Testis (tissue), 2 donors: Measurements from ENCODE around the gene LTN1.

Source experiments
- CTCF ChIP-seq, 3 experiments: fragments of 450-650 bp in 2 of 3; fragments of 200-600 bp in 1 of 3; sonication (generic) in 1 of 3; IDR thresholded peaks; one replicate each; pipeline ENCODE4 v1.5.1; 2016 to 2019; ENCODE audit warnings: antibody characterized with exemption in 3 of 3, mild to moderate bottlenecking in 2 of 3, moderate library complexity in 1 of 3
- POLR2A ChIP-seq: fragments of 450-650 bp; IDR thresholded peaks from one replicate; pipeline ENCODE4 v1.6.1; 2017; ENCODE audit warnings: antibody characterized with exemption, mild to moderate bottlenecking, moderate library complexity

DNA sequence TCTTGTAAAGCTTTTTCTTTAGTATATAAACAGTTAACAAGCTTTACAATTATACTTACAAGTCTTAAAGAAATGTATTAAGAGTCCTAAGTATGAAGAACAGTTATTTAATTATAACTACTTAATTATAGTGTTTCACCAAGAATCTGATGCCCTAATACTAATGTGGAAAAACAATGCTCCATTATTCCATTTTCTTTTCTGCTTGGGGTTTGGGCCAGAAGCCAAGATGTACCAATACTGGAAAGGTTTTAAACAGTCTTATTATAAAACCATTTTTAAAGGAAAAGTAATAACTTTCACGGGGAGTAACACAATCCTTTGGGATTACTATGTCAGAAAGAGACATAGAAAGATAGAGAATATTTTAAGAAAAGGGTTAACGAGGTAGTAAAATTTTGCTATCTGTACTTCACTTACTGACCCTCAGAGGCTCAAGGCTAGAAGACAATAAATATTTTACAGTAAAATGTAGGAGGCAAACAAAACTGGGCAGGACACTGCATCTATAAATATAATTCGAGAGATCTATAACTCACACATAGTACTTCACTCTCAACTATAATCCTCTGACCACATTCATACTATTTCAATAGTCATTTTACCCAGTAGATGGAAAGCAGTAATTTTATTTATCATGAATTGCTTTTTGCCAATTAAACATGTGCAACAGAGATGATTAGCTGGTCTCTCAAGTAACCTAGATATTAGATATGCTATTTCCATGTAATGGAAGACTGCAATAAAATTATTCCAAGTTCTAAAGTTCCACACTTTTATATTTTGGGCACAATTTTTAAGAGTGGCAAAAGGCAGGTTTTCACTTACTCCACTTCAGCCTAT lies 63.9 kb downstream of the LTN1 start:
- TF ChIP-seq CTCF (IDR thresholded peaks at IDR 0.05) (no peak), POLR2A (no peak)
